ENCODE measurements around the gene GRIK4.

DNA sequence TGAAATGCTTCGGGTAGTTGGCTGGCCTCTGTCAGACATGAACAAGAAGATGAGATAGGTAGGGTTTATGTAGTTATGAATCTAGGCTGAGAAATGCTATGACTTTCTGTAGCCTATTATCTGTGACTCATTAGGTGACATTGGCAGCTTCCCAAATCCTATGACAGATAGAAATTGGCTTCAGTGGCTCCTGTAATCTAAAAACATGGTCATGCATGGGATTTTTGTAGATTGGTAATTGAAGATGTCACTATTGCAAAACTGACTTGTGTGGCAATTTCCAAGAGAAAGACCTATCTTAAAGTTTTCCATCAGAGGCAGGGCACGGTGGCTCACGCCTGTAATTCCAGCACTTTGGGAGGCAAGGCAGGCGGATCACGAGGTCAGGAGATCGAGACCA lies 29.4 kb upstream of the GRIK4 start:
- no peak for TF ChIP-seq MXI1 (conservative IDR thresholded peaks at IDR 0.05; ENCODE audit: poor library complexity, severe bottlenecking)
- TF ChIP-seq SMC3 (conservative IDR thresholded peaks at IDR 0.05; ENCODE audit: poor library complexity), result no peak
- TF ChIP-seq, protein P1, sequence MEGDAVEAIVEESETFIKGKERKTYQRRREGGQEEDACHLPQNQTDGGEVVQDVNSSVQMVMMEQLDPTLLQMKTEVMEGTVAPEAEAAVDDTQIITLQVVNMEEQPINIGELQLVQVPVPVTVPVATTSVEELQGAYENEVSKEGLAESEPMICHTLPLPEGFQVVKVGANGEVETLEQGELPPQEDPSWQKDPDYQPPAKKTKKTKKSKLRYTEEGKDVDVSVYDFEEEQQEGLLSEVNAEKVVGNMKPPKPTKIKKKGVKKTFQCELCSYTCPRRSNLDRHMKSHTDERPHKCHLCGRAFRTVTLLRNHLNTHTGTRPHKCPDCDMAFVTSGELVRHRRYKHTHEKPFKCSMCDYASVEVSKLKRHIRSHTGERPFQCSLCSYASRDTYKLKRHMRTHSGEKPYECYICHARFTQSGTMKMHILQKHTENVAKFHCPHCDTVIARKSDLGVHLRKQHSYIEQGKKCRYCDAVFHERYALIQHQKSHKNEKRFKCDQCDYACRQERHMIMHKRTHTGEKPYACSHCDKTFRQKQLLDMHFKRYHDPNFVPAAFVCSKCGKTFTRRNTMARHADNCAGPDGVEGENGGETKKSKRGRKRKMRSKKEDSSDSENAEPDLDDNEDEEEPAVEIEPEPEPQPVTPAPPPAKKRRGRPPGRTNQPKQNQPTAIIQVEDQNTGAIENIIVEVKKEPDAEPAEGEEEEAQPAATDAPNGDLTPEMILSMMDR (IDR thresholded peaks at IDR 0.05; ENCODE audit: poor library complexity, severe bottlenecking), result no peak
- no peak for TF ChIP-seq TAF1 (IDR thresholded peaks at IDR 0.05; ENCODE audit: low read depth)
- TF ChIP-seq POLR2AphosphoS5 (IDR thresholded peaks at IDR 0.05), result no peak
- TF ChIP-seq, protein P2, sequence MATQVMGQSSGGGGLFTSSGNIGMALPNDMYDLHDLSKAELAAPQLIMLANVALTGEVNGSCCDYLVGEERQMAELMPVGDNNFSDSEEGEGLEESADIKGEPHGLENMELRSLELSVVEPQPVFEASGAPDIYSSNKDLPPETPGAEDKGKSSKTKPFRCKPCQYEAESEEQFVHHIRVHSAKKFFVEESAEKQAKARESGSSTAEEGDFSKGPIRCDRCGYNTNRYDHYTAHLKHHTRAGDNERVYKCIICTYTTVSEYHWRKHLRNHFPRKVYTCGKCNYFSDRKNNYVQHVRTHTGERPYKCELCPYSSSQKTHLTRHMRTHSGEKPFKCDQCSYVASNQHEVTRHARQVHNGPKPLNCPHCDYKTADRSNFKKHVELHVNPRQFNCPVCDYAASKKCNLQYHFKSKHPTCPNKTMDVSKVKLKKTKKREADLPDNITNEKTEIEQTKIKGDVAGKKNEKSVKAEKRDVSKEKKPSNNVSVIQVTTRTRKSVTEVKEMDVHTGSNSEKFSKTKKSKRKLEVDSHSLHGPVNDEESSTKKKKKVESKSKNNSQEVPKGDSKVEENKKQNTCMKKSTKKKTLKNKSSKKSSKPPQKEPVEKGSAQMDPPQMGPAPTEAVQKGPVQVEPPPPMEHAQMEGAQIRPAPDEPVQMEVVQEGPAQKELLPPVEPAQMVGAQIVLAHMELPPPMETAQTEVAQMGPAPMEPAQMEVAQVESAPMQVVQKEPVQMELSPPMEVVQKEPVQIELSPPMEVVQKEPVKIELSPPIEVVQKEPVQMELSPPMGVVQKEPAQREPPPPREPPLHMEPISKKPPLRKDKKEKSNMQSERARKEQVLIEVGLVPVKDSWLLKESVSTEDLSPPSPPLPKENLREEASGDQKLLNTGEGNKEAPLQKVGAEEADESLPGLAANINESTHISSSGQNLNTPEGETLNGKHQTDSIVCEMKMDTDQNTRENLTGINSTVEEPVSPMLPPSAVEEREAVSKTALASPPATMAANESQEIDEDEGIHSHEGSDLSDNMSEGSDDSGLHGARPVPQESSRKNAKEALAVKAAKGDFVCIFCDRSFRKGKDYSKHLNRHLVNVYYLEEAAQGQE (IDR thresholded peaks at IDR 0.05; ENCODE audit: borderline replicate concordance), result no peak

Measured in neural cell (in vitro differentiated cells).